HG03565 (cell line): ENCODE results near the gene PRUNE2.

Experiments used
- ATAC-seq: cut with Tn5 transposase; IDR thresholded peaks from one replicate; pipeline ENCODE4 v1.9.1; 2021; ENCODE audit warnings: mild to moderate bottlenecking, moderate library complexity; ENCODE audit not compliant: unreplicated experiment

PRUNE2 gene

DNA sequence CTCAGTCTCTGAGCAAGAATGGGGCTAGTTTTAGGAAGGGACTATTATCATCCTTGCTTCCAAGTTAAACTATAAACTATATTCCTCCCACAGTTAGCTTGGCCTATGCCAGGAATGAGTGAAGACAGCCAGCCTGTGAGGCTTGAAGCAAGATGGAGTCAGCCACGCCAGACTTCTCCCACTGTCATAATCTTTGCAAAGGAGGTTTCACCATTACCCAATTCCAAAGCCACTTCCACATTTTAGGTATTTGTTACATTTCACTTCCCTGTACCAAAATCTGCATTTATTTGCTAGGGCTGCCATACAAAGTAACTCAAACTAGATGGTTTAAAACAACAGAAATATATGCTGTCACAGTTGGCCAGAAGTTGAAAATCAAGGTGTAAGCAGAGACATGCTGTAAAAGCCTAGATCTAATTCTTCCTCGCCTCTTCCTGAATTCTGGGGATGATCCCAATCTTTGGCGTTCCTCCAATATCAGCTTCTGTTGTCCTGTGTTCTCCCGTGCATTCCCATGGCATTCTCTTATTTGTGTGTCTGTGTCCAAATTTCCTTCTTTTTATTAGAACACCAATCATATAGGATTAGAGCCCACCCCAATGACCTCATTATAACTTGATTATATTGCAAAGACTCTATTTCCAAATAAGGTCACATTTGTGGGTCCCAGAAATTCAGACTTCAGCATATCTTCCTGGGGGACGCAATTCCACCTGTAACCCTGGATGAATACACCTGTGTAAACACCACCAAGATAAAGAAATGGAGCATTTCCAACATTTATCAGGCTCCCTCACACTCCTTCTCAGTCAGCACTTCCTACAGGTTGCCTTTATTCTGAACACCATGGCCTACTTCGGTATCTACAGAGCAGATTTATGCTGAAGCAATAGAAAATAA, 320.2 kb downstream of the PRUNE2 start:
- no peak for ATAC-seq

DNA sequence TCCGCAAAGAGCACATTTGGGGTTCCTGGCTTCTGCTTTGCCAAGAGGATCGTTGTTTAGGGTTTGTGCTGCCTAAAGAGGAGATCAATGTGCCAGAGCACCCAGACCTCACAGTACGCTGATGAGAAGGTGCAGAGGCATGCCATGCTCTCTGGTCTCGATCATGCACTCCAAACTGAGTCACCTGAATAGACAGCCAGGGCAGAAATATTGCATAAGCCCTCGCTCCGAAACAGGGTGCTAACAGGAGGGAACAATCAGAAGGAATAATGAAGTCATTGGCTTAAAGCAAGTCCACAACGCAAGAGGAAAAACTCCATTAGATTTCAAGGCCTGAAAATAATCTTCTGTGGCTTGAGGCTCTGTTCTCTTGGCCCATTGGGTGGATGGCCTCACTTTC, 322.7 kb downstream of the PRUNE2 start:
- no peak for ATAC-seq

DNA sequence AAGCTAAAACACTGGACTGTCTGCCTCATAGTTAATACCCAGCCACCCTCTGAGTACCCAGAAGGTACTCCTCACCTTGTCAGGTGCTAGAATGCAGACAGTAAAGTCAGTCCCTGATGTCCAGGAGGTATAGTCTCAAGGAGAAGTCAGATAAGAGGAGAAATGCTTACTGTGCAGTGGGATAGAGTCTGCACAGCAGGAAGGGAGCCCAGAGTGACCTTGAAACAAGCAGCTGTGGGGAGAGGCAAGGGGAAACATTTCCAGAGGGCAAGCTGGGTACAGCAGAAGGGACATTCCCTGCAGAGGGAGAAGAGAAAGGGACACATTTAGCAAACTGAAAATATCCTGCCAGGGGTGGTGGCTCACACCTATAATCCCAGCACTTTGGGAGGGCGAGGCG, 324.2 kb downstream of the PRUNE2 start:
- no peak for ATAC-seq

DNA sequence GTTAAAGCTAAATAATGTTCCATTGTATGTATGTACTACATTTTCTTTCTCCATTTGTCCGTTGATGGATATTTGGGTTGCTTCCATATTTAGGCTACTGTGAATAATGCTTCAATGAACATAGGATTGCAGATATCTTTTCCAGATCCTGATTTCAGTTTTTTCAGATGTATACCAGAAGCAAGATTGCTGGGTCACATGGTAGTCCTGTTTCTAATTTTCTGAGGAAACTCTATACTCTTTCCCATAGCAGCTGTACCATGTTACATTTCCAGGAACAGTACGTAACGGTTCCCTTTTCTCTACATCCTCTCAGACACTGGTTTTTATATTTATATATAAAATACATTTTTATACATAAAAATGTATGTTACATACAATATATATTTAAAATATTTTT, 325.1 kb downstream of the PRUNE2 start:
- no peak for ATAC-seq

DNA sequence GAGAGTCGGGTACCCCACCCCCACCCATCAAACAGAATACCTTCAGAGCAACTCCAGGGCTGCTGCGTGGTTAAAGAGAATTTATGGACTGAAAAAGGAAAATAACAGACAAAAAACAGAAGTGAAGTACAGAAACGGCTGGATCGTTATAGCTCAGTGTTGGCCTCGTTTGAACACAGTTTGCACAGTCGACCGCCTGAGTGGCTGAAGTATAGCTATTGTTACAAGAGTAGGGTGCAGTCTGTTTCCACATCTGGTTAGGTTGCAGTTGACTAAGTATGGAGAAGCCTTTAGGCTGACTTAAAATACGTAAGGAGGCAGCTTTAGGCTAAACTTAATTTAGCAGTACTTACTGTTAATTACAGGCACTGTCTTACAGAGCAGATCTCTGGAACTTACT, 325.7 kb downstream of the PRUNE2 start:
- ATAC-seq: no peak

DNA sequence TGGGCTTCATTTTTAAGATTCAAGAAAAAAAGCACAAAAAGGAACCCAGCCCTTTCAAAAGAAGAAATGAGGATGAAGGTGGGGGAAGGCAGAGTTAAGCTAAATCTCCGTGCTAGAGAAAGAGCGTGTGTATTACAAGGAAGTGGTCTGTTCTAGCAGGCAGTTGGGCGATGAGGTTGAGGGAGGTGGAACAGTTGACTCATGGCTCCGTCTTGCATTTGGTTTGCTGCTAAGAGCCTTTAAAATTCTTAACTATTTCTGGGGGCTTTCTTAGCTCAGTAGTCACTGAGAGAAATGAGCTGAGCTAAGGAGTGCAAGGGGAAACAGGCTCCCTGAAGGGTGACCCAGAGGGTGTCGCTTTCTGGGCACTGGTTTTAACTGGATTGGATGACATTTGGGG, 329.6 kb downstream of the PRUNE2 start:
- ATAC-seq: peak; percentile 77

DNA sequence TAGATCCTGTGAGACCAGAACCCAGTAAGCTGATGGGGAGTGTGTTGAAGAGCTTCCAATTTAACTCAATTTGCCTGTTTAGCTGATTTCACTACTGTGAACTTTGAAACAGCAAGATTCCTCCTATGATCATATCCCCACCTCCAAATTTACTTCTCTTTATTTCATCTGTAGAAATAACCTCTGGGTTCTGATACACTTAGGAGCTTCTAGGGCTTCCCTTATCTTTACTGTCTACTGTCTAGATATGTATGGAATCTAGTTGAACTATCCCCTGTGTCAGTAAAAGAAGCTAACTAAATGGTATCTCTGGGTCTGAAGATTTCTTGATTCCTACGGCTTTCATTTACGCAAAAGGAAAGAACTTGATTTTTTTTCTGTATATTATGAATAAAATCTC, 330.2 kb downstream of the PRUNE2 start:
- no peak for ATAC-seq

DNA sequence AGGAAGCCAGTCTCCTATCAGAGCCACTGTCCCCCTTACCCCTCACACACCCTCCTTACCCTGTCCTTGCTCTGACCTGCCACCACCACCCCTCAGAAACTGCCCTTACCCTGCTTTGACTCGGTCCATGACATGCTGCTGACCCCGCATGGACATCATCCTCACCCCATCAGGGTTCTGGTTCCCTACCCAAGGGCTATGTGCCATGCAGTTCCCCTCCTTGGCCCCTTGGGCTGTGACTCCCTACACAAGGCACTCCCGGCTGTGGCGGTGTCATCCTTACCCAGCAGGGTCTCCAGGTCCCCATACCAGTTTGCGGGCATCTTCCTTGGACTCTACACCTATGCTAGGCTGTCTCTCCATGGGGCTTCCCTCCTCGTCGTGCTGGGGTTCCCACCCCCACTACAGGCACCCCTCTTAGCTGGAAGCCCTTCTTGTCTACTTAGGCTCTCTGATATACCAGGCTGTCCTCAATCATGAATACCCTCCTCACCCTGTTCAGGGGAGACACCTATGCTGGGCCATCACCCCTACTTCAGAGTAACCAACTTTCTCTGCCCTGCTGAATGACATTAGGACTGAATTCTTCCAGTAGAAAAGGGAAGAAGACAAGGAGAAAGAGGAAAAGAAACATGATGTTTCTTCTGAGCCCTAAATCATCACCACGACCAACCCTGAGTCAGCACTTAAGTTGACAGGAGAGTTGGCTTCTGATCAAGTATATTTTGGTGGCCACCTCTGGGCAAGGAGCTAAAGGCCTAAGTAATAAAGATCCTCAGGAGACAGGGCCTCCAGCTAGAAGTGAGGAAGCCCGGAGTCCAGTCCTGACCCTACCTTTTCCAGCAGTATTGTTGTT, 331.8 kb downstream of the PRUNE2 start:
- ATAC-seq: no peak

DNA sequence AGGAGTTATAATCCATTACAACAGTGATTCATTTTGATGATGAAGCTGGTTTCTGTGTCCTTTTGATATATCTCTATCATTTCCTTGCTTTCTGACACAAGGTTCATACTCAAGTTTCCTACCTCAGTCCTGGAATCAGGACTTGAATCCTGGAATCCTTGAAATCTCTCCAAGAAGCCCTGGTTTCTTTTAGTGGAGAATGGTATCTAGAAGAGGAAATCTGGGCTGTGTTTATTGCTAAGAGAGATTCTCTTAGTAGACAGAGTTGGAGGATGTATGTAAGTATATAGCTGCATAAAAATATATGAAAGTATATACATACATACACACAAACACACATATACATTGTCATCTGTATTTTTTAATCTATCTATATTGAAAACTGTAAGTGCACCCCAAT, 332.5 kb downstream of the PRUNE2 start:
- no peak for ATAC-seq

DNA sequence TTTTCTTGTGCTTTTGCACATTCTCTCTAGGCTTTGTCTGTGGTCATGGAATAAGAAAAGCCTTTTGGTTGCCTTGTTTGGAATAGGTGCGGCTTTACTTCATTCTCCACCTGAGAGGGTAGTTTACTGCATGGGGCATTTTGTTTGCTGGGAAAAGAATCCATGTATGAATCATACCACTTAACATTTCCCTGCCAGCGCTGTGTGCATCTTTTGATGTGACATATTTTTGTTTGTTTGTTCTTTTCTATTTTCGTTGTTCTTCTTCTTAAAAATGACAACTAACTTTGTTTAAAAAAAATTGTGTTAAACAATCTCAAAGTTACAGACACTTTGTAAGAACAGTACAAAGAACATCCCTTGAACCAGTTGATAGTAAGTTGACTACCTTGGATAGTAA, 333.8 kb downstream of the PRUNE2 start:
- no peak for ATAC-seq

DNA sequence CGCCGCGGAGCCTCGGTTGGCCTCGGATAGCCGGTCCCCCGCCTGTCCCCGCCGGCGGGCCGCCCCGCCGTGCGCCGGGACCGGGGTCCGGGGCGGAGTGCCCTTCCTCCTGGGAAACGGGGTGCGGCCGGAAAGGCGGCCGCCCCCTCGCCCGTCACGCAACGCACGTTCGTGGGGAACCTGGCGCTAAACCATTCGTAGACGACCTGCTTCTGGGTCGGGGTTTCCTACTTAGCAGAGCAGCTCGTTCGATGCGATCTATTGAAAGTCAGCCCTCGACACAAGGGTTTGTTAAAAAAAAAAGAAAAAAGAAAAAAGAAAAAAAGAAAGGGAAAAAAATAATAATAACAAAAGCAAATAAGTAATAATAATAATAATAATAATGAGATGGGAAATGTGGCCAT, 334.2 kb downstream of the PRUNE2 start:
- no peak for ATAC-seq

DNA sequence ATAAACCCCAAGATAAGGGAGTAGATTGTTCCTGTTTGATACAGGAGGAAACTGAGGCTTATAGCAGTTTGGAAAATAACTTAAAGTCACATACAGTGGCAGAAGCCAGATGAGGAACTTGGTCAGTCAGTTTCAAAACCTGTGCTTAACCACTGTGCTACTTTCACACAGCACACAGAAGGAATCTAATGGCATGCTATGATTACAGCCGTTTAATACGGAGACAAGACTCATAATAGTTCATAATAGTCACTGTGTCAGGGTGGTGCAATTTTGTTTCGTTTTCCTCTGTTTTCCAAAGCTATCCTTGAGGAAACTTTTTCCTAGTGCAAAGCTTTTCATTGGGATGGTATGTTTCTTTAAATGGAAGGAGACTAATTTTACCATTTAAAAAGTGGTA, 334.6 kb downstream of the PRUNE2 start:
- ATAC-seq: peak; percentile 94

DNA sequence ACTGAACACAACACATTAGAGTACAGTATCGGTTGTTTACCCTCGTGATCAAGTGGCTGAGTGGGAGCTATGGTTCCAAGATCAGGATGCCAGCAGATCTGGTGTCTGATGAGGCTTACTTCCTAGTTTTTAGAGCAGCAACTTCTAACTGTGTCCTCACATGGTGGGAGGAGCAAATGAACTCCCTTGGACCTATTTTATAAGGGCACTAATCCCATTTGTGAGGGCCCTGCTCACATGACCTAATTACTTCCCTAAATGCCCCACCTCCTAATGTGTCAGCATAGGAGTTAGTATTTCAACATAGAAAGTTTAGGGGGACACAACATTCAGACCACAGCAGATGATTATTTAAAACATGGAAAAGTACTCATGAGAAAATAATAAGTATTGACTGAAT, 335.1 kb downstream of the PRUNE2 start:
- no peak for ATAC-seq

DNA sequence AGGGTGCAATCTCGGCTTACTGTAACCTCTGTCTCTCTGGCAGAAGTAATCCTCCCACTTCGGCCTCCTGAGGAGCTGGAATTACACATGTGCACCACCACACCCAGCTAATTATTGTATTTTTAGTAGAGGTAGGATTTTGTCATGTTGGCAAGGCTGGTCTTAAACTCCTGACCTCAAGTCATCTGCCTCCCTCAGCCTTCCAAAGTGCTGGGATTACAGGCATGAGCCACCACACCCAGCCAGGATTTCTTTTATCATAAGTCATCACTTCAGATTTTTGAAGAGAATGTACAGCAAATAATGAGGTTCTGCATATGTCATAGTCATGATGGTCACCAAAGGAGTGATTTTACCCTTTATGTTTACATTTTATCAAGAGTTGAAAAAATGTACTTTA, 338.8 kb downstream of the PRUNE2 start:
- no peak for ATAC-seq

DNA sequence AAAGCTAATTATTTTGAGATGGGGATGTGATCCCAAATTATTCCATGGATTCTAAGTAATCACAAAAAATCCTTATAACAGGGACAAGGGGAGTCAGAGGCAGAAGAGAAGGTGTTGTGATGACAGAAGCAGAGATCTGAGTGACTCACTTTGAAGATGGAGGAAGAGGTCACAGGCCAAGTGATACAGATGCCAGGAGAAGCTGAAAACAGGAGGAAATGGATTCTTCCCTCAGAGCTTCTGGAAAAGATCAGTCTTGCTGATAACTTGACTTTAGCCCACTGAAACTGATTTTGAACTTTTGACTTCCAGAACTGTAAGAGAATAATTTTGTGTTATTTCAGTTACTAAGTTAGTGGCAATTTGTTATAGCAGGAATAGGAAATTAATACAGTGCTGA, 341.6 kb downstream of the PRUNE2 start:
- no peak for ATAC-seq

DNA sequence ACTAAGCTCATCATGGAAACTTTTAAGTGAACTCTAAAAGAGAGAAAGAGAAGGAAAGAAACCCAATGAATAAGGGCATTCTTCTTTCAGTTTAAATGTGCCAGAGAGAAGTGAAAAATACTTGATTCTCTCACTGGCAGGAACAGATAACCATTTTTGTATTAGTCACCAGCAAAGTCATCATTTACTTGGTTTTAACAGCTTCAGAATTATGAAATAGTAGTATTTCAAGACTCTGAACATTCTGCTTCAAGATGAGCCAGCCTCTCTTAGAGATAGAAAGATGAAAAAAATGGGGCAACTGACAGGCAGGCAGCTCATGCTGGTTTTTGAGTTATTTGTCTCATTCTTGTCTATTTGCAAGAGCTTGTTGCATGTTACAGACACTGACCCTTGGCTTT, 343.4 kb downstream of the PRUNE2 start:
- peak; percentile 85 for ATAC-seq

DNA sequence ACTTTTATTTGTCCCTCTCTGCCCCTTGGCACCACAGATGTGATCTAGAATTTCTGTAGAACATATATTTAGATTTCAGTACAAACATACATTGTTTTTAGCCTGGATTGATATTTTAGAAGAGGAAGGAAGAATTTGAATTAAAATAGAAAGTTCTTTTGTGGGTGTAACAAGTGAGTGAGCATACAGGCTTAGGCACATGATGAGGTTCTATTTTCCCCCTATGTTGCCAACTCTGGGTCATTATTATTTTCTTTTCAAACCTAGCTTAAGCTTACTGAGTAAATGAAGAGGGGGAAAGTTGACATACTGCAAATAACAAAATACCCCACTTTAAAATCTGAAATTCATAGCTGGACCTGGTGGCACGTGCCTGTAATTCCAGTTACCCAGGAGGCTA, 344.0 kb downstream of the PRUNE2 start:
- peak; percentile 17 for ATAC-seq
